ENCODE data around the gene GRB10. TPM values are rescaled to one million over a fixed set of nuclear protein-coding genes. Genes with fewer than 3 reads are reported as not detected.

GRB10 gene
- polyA plus RNA-seq, 1 donor from 2014 or later, result 78.4 TPM

DNA sequence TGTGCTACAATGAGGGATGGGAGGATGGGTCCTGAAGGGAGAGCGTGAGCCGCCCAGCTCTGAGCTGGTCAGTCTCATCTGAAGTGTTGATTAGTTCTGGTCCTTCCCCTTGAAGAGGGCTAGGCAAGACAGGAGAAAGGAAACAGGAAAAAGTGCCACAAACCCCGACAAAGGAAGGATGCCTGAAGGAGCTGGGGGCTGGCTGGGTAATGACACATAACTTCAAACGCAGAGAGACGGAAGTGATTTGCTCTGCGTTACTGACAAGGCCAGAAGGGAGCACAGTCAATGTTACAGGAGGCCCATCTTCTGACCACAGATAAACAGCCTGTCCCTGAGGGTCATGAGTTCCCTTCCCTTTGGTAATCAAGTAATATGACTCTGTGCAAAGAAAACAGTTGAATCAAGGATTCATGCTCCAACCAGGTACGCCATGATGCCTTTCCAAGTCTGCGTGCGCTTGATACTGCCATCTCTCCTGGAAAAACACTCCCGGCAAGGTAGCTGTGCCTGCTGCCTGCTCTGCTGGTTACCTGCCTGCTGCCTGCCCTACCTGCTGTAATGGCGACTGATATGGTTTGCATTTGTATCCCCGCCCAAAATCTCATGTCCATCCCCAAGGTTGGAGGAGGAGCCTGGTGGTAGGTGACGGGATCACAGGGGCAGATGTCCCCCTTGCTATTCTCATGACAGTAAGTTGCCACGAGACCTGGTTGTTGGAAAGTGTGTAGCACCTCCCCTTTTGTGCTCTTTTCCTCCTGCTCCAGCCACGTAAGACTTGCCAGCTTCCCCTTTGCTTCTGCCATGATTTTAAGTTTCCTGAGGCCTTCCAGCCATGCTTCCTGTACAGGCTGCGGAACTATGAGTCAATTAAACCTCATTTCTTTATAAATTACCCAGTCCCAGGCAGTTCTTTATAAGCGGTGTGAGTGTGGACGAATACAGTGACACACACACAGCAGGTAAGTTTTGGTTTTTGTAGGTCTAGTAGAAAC, 57.9 kb downstream of the GRB10 start (continued):
- TF ChIP-seq EP300 (conservative IDR thresholded peaks at IDR 0.05; ENCODE audit: poor library complexity, severe bottlenecking) (no peak), SMC3 (conservative IDR thresholded peaks at IDR 0.05; ENCODE audit: poor library complexity) (no peak)

DNA sequence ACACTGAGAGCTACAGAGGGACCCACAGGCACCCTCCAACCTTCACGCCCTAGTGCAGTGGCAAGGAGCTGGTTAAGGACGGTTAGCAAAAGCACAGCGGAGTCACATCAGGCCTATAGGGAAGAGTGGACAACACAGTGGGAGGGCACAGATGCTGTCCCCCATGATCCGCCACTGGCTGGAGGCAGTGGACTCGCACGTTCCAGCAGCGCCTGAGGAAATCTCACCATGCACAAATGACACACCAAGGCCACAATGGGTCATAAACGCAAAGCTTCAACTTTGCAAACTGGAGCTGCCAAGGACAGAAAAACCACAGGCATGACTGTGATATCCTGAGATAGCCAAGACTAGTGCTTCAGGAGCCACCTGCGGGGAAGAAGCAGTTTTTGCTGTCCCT, 58.8 kb downstream of the GRB10 start:
- H2AFZ ChIP-seq (ENCODE audit: low read depth, low read length), result no peak overlapping the region
- no peaks in the 10 kb centered on the region for H3K36me3 ChIP-seq (ENCODE audit: insufficient read depth, low read length)
- peaks cover 23% of the 10 kb centered on the region for H3K79me2 ChIP-seq (replicated peaks; ENCODE audit: insufficient read depth, low read length)
- no peak for TF ChIP-seq POLR2AphosphoS5 (IDR thresholded peaks at IDR 0.05)
- TF ChIP-seq, protein P1, sequence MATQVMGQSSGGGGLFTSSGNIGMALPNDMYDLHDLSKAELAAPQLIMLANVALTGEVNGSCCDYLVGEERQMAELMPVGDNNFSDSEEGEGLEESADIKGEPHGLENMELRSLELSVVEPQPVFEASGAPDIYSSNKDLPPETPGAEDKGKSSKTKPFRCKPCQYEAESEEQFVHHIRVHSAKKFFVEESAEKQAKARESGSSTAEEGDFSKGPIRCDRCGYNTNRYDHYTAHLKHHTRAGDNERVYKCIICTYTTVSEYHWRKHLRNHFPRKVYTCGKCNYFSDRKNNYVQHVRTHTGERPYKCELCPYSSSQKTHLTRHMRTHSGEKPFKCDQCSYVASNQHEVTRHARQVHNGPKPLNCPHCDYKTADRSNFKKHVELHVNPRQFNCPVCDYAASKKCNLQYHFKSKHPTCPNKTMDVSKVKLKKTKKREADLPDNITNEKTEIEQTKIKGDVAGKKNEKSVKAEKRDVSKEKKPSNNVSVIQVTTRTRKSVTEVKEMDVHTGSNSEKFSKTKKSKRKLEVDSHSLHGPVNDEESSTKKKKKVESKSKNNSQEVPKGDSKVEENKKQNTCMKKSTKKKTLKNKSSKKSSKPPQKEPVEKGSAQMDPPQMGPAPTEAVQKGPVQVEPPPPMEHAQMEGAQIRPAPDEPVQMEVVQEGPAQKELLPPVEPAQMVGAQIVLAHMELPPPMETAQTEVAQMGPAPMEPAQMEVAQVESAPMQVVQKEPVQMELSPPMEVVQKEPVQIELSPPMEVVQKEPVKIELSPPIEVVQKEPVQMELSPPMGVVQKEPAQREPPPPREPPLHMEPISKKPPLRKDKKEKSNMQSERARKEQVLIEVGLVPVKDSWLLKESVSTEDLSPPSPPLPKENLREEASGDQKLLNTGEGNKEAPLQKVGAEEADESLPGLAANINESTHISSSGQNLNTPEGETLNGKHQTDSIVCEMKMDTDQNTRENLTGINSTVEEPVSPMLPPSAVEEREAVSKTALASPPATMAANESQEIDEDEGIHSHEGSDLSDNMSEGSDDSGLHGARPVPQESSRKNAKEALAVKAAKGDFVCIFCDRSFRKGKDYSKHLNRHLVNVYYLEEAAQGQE (IDR thresholded peaks at IDR 0.05; ENCODE audit: borderline replicate concordance), result no peak
- TF ChIP-seq SMC3 (conservative IDR thresholded peaks at IDR 0.05; ENCODE audit: poor library complexity), result no peak
- TF ChIP-seq, protein P2, sequence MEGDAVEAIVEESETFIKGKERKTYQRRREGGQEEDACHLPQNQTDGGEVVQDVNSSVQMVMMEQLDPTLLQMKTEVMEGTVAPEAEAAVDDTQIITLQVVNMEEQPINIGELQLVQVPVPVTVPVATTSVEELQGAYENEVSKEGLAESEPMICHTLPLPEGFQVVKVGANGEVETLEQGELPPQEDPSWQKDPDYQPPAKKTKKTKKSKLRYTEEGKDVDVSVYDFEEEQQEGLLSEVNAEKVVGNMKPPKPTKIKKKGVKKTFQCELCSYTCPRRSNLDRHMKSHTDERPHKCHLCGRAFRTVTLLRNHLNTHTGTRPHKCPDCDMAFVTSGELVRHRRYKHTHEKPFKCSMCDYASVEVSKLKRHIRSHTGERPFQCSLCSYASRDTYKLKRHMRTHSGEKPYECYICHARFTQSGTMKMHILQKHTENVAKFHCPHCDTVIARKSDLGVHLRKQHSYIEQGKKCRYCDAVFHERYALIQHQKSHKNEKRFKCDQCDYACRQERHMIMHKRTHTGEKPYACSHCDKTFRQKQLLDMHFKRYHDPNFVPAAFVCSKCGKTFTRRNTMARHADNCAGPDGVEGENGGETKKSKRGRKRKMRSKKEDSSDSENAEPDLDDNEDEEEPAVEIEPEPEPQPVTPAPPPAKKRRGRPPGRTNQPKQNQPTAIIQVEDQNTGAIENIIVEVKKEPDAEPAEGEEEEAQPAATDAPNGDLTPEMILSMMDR (IDR thresholded peaks at IDR 0.05; ENCODE audit: poor library complexity, severe bottlenecking), result no peak
- no peak for TF ChIP-seq MXI1 (conservative IDR thresholded peaks at IDR 0.05; ENCODE audit: poor library complexity, severe bottlenecking)
- no peak for TF ChIP-seq EZH2 (IDR thresholded peaks at IDR 0.05; ENCODE audit: borderline replicate concordance, insufficient read depth, low read length, poor library complexity, severe bottlenecking)
- TF ChIP-seq TAF1 (IDR thresholded peaks at IDR 0.05; ENCODE audit: low read depth), result no peak
- TF ChIP-seq EP300 (conservative IDR thresholded peaks at IDR 0.05; ENCODE audit: poor library complexity, severe bottlenecking), result no peak
- no peak for TF ChIP-seq RAD21 (conservative IDR thresholded peaks at IDR 0.05)
- no peaks in the 10 kb centered on the region for H4K20me1 ChIP-seq (ENCODE audit: insufficient read depth)
- no peak overlapping the region for H3K9ac ChIP-seq (ENCODE audit: low read length)
- H3K4me3 ChIP-seq (ENCODE audit: low read length), result no peak overlapping the region
- H3K9me3 ChIP-seq (ENCODE audit: low read length), result no peaks in the 10 kb centered on the region
- no peaks in the 10 kb centered on the region for H3K9me2 ChIP-seq (ENCODE audit: insufficient read depth, low read length)
- no peaks in the 10 kb centered on the region for H3K27me3 ChIP-seq (ENCODE audit: insufficient read depth, low read depth, low read length)
- no peak overlapping the region for H3K4me2 ChIP-seq (ENCODE audit: low read length)
- no peaks in the 10 kb centered on the region for H3F3A ChIP-seq (ENCODE audit: insufficient read depth, low read length, poor library complexity, severe bottlenecking)
- H3K27ac ChIP-seq (ENCODE audit: low read length), result no peak overlapping the region

DNA sequence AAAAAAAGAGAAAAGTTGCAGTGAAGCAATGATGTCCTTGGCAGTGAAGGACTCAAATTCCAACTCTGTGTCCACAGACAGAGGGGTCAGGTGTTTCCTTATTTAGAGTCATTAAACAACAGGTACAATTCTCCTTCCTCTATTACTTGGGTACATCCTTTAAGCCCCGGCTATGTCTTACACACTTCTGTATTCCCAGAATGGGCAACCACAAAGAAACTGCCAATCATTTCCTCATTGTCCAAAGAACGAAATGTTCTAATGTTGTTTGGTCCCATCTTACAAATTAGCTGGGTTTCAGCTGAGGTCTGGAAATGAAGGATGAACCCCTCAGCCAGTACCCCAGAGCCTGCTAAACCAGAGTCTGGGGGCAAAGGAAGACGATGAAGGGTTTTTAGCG, 59.5 kb downstream of the GRB10 start:
- TF ChIP-seq EZH2 (IDR thresholded peaks at IDR 0.05; ENCODE audit: borderline replicate concordance, insufficient read depth, low read length, poor library complexity, severe bottlenecking), result no peak
- no peak for TF ChIP-seq MXI1 (conservative IDR thresholded peaks at IDR 0.05; ENCODE audit: poor library complexity, severe bottlenecking)
- no peak for TF ChIP-seq POLR2AphosphoS5 (IDR thresholded peaks at IDR 0.05)
- TF ChIP-seq, protein P2 (IDR thresholded peaks at IDR 0.05; ENCODE audit: poor library complexity, severe bottlenecking), result no peak
- TF ChIP-seq TAF1 (IDR thresholded peaks at IDR 0.05; ENCODE audit: low read depth), result no peak
- no peak for TF ChIP-seq EP300 (conservative IDR thresholded peaks at IDR 0.05; ENCODE audit: poor library complexity, severe bottlenecking)
- no peak for TF ChIP-seq RAD21 (conservative IDR thresholded peaks at IDR 0.05)
- no peak for TF ChIP-seq SMC3 (conservative IDR thresholded peaks at IDR 0.05; ENCODE audit: poor library complexity)
- TF ChIP-seq, protein P1 (IDR thresholded peaks at IDR 0.05; ENCODE audit: borderline replicate concordance), result no peak
- H3K27ac ChIP-seq (ENCODE audit: low read length), result no peak overlapping the region
- H3F3A ChIP-seq (ENCODE audit: insufficient read depth, low read length, poor library complexity, severe bottlenecking), result no peaks in the 10 kb centered on the region
- H3K4me2 ChIP-seq (ENCODE audit: low read length), result no peak overlapping the region
- no peaks in the 10 kb centered on the region for H3K27me3 ChIP-seq (ENCODE audit: insufficient read depth, low read depth, low read length)
- H4K20me1 ChIP-seq (ENCODE audit: insufficient read depth), result no peaks in the 10 kb centered on the region
- no peak overlapping the region for H3K4me3 ChIP-seq (ENCODE audit: low read length)
- no peaks in the 10 kb centered on the region for H3K9me3 ChIP-seq (ENCODE audit: low read length)
- H2AFZ ChIP-seq (ENCODE audit: low read depth, low read length), result no peak overlapping the region
- H3K9ac ChIP-seq (ENCODE audit: low read length), result no peak overlapping the region
- H3K79me2 ChIP-seq (replicated peaks; ENCODE audit: insufficient read depth, low read length), result peaks cover 29% of the 10 kb centered on the region
- H3K36me3 ChIP-seq (ENCODE audit: insufficient read depth, low read length), result no peaks in the 10 kb centered on the region
- H3K9me2 ChIP-seq (ENCODE audit: insufficient read depth, low read length), result no peaks in the 10 kb centered on the region
